Stimulated activated CD4-positive, alpha-beta T cell treated with anti-CD3 and anti-CD28 coated beads, Interleukin-12 subunit alpha, Interleukin-12 subunit beta, amount 100 ng/mL, for 24 hours (primary cell): Measurements from ENCODE around the gene GBE1.
"Not testable (repeated sequence)": the region's sequence is repeated elsewhere in the genome, so short reads cannot be mapped to it uniquely, and the experiment has no call there.

Experiments
- DNase-seq, 2 experiments: peaks; one replicate each; pipeline ENCODE4 v3.0.0-alpha.2; 2020; ENCODE audit warnings: low read depth in 2 of 2

The GBE1 gene

DNA sequence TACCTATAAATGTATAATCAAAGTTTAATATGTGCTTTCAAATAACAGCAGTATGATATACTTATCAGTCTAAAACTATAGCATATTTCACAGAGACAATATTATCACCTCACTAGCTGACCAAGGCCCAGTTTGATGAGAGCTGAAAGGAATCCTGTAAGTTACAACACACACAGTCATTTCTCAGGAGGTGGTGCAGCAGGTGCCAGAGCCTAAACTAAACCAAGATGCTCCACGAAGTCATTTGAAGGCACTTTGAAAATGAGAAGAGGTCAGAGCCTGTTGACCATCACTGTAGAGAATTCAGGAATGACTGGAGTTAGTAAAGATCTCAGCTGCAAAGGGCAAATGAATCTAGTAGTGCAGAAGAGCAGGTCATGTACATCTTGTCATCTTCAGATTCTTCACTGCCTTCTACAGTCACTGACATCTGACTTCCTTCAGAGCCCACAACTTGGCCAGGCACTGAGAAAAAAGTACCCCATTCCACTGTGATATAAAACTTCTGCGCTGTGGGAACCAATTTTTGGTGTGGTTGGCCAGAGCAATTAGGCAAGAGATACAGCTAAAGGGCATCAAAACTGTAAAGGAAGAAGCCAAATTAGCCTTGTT, 7.9 kb downstream of the GBE1 start:
- DNase-seq, result no peak

DNA sequence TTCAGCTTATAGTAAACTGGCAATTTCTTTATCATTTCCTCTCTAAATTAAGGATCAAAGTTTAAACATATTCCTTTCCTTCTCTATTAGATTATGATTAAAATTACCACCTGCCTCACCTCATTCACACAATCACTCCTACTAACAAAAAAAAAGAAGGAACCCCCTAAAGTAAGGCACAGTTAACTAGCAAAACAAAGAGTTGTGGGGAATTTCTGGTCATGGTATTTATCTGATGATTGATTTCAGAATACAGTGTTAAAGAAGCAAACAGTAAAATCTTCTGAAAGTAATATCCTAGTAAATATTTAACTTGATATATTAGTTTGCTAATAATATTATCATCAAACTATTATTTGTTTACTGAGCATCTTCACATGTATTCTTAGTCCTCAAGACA, 8.8 kb downstream of the GBE1 start:
- no peak for DNase-seq

DNA sequence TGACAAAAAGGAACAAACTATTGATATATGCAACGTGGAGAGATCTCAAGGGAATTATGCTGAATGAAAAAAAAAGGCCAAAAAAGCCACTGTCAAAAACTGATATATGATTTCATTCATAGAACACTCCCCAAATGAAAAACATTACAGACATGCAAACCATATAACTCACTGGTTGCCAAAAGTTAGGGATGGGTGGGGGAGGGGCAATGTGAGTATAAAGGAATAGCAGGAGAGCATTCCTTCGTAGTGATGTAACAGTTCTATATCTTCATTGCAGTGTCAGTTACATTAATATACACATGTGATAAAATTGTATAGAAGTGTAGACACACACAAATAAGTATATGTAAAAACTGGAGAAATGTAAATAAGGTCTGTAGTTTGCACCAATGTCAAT, 12.2 kb downstream of the GBE1 start:
- DNase-seq, result no peak

DNA sequence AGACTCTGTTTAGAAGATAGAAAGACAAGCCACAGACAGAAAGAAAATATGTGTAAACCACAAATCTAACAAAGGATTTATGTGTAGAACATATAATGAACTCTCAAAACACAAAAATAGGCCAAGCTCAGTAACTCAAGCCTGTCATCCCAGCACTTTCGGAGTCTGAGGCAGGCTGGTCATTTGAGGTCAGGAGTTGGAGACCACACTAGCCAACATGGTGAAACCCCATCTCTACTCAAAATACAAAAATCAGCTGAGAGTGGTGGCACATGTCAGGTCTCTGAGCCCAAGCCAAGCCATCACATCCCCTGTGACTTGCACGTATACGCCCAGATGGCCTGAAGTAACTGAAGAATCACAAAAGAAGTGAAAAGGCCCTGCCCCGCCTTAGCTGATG, 14.2 kb downstream of the GBE1 start:
- DNase-seq, result not testable (repeated sequence)

DNA sequence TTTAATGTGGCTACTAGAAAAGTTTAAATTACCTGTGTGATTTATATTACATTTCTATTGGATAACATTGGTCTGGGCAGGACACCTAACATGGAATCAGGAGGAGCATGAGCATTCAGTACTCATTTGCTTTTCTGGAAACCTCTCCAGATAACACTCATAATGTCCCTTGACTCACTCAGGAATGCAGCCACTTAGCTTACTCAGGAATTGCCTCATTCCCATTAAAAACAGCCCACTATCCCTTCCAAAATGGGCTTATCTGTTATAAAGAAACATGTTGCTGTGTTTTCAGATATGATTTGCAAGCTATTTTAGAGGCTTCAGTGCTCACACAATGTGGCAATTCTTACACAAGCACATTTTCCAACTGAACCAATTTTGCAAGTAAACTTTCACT, 17.1 kb downstream of the GBE1 start:
- DNase-seq, result no peak

DNA sequence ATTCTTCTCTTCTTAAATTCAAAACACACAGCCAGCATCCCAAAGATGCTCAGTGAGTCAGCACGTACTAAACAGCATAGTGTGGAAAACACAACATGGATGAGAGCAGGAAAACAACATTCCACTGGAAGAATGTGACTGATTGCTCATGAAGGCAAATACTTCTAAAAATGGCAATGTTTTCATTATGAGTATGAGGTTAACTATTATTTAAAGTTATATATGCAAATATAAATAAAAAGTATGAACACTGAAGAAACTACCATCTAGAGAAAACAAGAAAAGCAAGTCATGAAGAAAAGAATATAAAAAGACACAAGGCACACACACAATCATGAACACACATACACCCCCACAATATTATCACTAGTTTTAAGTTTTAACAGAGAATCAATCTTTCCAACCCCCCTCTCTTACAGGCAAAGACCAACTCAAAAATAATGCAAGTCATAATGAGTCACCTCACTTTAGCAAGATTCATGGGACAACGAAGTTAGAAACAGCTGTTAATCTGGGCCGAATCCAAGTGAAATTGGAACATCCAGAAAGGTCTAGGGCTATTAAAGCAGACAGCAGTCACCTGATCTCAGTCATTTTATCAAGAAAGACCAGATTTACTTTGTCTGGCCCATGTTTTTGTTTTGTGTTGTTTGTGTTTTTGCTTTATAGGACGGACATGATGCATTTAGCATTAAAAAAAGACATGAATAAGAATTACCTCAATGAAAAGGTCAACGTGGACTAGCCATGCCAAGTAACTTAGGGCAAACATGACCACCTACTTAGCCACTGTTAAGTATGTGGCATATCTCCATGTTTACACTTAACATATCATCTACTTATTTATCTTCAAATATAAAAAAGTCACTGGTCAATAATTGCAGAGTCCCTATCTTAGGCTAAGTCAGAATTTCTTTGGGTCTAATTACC, 18.1 kb downstream of the GBE1 start:
- no peak for DNase-seq

DNA sequence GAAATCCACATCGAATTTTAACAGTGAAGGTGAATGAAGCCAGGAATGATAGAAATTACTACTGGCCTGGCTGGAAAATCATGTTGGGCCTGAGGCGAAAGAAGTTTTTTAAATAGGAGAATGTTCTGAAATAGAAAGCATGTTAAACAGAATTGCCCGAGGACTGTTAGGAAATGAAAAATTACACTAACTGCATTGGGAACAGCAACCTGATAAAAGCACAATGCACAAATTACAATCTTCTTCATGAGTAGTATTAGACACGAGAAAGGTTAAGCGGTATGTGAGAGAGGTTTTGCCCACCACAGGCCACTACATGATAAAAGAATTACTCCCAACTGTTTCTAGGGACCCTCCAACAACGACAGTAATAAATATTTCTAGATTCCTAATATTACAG, 18.9 kb downstream of the GBE1 start:
- no peak for DNase-seq

DNA sequence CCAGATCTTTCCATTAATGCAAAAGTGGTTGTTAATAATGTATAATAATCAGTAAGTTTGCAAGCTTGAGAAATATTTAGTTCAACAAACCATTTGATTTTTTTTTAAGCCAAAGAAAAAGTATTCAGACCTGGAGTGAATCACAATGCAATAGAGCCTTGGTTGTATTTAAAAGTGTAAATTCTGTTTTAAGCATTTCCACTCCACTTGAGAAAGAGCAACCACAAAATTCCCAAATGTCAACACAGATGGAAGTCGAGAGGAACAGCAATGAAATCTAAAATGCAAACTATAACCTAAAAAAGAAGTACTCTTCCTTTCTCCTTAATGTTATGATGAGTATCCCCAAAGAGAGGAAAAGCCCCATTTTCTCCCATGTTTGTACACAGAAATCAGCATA, 20.2 kb downstream of the GBE1 start:
- no peak for DNase-seq

DNA sequence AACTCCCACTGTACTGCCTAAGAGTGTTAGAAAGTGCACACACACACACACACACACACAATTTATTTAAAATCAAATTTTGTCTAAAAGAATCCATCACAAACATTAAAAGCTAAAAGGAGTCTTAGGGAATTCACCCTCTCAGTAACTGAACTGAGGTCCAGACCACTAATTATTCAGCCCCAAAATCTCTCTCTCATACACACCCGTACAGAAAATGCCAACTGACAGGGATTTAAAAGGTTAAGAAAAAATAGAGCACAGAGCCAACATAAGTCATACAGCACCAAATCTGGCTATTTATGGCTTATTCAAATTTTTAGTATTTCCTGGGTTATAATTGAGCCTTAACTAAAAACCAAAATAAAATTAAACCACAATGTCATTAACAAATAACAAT, 20.7 kb downstream of the GBE1 start:
- DNase-seq, result no peak

DNA sequence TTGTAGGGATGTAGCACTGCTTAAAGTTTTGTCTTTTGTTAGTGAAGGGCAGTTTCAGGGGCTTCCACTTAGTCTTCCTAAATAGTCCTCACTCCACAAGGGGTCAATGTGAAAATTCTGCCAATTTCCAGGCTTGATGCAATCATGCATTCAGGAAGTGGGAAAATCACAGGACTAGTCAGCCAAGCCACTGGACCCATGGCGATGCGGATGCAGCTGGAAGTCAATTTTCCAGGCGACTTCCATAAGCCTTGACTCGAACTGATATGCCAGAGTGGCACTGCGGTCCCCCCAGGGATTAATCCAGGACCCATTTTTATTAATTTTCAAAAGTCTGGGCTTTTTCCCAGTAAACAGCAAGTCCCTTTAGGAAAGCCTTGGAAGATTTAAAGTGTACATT, 26.1 kb downstream of the GBE1 start:
- DNase-seq, result no peak

DNA sequence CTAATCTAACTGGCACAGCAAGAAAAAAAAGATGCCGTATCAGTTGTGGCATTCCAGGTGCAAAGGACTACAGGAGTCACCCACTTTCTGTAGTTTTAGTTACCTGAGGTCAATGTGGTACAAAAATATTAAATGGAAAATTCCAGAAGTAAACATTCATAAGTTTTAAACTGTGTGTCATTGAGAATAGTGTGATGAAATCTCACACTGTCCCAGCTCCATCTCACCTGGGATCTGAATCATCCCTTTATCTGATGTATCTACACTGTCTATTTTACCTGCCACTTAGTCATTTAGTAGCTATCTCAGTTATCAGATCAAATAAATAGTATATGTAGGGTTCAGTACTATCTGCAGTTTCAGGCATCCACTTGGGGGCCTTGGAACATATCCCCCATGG, 26.7 kb downstream of the GBE1 start:
- DNase-seq, result no peak

DNA sequence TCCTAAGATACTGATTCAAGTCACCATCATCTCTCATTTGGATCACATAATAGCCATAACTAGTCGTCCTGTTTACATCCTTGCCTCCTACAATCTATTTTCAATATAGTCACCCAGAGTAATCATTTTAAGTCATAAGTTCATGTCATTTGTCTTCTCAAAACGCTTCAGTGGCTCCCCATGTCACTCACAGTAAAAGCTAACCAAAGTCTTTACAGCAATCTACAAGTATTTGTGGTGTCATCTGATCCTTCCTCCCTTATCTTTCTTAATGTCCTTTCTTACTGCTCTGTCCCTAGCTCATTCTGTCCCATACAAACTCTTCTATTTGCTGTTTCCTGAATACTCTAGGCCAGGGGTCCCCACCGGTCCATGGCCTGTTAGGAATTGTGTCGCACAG, 28.8 kb downstream of the GBE1 start:
- DNase-seq, result no peak

DNA sequence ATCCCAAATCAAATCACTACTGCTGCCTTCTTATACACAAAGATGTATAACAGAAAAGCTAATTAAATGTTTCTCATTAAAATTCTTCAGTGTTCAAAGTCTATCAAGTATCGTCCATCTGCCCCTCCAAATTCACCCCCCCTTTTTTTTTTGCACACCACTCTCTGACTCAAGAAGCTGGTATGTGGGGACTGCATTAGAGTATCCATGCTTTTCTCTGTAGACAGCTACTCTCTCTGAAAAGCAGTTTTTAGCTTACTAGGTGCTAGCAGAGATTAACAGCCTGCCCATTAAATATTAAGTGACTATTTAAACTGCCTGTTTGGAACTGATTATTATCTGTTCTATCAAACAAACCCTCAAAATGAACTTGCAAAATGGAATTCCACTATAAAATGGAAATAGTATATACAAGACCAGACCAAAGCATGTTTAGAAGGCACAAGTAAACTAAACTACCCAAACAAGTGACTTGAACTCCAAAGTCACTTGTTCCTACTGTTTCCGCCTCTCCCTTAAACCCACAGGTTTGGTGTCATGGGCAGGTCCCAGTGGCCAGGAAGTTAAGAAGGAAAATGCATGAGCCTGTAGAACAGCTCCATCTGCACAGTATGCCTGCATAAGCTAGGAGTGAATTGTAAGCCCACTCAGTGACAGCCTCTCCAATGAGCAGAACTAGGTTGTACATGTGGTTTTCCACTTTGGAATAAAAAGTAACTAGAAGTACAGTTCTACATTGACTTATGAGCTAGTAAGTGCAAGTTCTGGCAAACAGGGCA, 32.5 kb downstream of the GBE1 start:
- DNase-seq, result no peak

DNA sequence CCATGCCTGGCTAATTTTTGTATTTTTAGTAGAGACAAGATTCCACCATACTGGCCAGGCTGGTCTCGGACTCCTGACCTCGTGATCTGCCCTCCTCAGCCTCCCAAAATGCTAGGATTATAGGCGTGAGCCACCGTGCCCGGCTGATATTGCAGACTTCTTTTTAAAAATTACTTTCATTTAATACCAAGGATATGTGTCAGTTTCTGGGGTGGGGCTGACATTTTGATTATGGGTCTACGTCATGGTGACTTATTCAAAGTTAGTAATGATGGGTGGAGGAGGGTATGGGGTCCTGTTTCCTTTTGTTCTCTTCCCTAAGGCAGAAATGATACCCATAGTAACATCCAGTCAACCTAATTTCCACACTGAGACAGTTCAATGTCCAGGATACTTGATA, 34.7 kb downstream of the GBE1 start:
- no peak for DNase-seq

DNA sequence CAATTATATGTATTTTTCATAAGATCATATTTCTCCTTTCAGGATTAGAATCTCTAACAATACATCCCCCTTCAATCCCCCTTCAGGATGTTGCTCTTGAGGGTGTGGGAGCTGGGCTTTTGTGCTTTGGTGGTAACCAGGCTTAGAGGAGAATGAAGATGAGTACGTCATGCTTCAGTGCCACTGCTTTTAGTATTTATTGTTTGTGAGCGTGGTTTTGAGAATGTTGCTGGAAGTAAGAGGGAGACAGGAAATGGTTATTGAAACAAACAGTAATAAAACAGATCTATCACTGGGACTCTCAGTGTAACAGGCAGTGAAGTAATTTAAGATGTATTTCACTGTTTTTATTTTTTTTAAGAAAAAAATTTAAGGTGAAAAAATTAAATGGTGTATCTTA, 35.3 kb downstream of the GBE1 start:
- DNase-seq, result no peak

DNA sequence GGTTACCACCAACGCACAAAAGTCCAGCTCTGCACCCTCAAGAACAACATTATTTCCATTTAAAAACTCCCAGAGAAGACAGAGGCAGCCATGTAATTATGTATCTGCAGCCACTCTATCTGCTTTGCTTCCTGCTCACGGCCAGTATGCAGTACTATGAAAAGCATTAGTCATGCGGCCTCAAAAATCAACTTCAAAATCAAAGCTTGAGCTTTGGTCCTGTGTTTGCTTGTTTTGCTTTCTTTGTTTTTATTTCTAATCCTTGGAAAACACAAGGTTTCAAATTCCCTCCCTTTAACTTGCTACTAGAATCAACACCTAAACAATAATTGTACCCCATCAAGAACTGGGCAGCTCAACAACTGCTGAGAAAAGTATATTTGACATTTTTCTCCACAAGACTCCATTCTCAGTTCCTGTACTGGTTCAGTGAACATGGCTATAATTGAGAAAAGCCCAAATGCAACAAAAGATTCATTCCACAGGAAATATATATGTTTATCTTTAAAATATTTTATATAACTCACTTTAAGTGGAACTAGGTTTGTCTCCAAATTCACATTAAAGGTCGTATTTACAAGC, 37.6 kb downstream of the GBE1 start:
- DNase-seq, result no peak

DNA sequence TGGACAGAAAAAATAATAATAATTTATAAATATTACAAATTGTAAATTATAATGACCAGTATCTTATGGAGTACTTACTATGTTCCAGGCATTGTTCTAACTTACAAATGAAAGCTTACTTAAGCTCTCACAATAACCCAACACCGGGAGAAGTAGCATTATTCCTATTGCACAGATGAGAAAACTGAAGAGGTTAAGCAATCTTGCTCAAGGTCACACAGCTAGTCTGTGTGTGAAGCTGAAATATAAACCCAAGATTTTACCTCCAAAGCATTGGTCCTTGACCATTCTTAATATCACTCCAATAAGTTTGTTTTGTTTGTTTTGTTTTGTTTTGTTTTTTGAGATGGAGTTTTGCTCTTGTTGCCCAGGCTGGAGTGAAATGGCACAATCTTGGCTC, 43.1 kb downstream of the GBE1 start:
- no peak for DNase-seq

DNA sequence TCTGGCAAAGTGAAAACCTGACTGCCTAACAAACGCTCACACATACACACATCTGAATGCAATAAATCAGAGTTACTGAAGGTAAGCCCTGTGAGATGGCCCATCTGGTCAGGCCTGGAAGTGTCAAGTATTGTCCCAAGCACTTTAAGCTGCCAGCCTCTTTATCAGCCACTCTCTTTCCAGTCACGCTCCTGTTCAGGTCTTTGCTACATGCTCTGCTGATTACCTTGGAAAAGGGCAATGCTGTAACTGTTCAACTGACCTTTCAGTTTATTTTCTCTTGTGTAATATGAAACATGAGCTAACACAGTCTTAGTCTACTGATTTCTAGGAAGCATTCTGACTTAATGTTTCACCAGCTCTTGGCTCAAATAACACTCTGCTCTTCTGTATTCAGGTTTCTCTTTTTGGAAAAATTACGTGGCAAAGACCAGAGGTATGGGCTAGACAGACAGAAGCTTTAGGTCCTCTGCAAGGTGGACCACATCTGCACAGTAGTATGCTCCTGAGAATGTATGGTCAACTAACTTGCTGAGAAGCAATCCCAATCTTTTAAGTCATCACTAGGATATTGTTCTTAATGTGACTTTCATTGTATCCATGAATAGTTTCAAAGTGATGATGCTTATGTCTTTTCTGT, 44.5 kb downstream of the GBE1 start:
- no peak for DNase-seq

DNA sequence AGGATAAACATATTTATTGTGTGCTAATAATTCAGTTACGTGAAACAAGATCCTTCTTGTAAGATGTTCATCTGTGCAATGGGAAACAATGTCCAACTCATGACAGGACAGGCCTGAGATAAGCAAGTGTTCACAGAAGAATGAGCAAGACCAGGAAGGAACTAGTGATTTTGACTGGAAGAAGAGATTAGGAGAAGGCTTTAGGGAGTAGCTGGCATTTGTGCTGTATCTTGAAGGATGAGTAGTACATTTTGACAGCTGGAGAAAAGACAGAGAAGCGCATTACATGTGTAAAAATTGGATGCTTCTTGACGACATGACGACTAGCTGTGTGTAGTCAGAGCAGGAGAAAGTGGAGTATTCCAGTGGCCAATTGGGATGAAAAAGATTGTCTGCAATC, 48.4 kb downstream of the GBE1 start:
- no peak for DNase-seq

DNA sequence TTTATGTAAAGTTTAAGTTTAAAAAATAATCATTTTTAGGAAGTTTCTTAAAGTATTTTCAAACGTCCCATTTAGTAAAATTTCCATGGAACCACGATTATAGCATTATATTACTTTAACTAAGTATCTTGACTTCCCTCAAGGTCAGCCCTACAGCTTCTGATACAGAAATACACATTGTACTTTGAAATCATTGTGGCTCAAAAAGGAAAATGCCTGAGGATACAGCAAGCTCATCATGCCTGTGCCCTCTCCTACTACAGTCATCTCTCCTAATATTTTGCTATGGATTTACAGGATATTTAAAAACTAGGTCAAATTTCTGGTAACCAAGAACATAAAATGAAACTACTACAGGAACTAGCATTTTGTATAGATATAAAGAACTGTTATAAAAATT, 51.8 kb downstream of the GBE1 start:
- no peak for DNase-seq

DNA sequence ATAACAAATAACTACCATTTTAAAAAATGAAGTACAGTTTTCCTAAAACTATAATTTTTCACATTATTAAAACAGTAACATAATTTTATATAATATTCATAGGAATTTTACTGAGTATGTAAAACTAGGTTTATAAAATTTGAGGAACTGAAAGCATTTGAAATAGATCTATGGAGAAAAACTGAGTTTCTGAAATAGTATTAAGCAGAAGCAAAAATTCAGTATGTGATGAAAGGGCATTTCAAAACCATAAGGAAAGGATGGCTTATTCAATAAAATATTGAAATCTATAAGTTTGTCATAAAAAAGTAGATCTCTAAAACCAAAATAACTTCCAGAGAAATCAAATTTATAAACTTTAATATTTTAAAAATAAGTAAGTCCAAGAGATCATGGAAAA, 53.4 kb downstream of the GBE1 start:
- no peak for DNase-seq

DNA sequence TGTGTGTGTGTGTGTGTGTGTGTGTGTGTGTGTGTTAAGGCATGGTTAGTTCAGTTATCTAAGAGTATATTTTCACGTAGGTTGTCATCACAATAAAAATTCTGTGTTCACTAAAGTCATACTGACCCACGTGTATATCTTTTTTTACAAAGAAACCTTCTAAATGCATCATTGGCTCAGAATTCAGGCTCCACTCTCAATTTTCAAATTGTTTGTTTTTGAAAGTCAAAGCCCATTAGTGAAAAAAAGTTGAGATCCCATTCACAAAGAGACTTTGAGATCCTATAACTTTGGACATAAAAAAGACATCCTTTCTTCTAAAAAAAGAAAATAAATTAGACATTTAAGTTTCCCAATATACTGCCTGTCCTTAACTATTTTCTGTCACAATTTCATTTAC, 59.3 kb downstream of the GBE1 start:
- DNase-seq, result no peak
